NCI-H510A (cell line): ENCODE data around the gene CDH6.

Experiments used
- DNase-seq: peaks from one replicate; lab custom pipeline; 2025; lab: John Stamatoyannopoulos, UW

Gene CDH6

GRCh38 chr5:31377274-31377946, 183.9 kb downstream of the CDH6 start:
- no peak for DNase-seq

DNA sequence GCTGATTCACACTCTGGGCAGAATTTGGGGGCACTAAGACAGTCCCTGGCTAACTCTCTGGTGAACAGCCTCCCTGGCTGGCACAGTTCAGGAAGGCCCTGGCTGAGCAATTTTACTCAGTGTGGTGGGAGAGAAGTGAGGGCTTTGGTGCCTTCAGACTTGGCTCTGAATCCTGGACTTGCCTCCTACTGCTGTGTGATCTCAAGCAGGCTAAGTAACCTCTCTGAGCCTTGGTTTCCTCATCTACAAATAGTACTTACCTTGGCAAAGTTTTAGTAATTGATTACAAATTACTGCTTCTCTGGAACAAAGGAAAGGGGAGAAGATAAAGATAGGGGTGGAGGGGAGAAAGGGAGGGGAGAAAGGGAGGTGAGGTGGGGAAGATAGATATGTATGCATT, 184.7 kb downstream of the CDH6 start:
- no peak for DNase-seq
